ENCODE measurements around the gene MUC2. TPM values are rescaled to one million over a fixed set of nuclear protein-coding genes. Genes with fewer than 3 reads are reported as not detected.

The MUC2 gene
- total and polyA plus RNA-seq, 2 of the 4 experiments (the other 2 are of a cell fraction) = not detected

- Histone ChIP-seq H4K5ac (ENCODE audit: low read depth, low read length) (no peak overlapping the region), H2BK15ac (ENCODE audit: low read depth, low read length) (no peak overlapping the region), H3K4me2 (ENCODE audit: low read depth, low read length) (0 out of 2 replicates have a peak overlapping the region, but pooled peaks have one; percentile 6), H3K4me3 (ENCODE audit: insufficient read depth, low read depth, low read length) (no peak overlapping the region), H3K9me3 (ENCODE audit: control insufficient read depth, insufficient read depth, low read length) (no peaks in the 10 kb centered on the region), H3K4me1 (ENCODE audit: control insufficient read depth, insufficient read depth, low read length) (peaks cover 12% of the 10 kb centered on the region), H3K14ac (replicated peaks; ENCODE audit: low read depth, low read length) (no peak overlapping the region), H2BK120ac (ENCODE audit: low read depth, low read length) (no peak overlapping the region), H3K27me3 (ENCODE audit: control insufficient read depth, insufficient read depth, low read length) (peaks cover 3% of the 10 kb centered on the region; the same call in 1 of the 2 replicates), H2AK9ac (replicated peaks; ENCODE audit: low read depth, low read length, poor library complexity) (no peak overlapping the region), H3K36me3 (ENCODE audit: control insufficient read depth, insufficient read depth, low read length) (no peaks in the 10 kb centered on the region), H2AFZ (replicated peaks; ENCODE audit: low read length, poor library complexity) (peak overlapping the region; percentile 63), H2AK5ac (ENCODE audit: low read depth, low read length) (0 out of 2 replicates have a peak overlapping the region, but pooled peaks have one; percentile 26), H3K9ac (ENCODE audit: low read depth, low read length) (no peak overlapping the region), H4K20me1 (ENCODE audit: insufficient read depth, low read length) (no peaks in the 10 kb centered on the region), H3K4ac (ENCODE audit: low read depth, low read length) (no peak overlapping the region), H4K8ac (ENCODE audit: low read depth in 2 of 2, low read length in 2 of 2) (no peak overlapping the region), H2BK20ac (ENCODE audit: low read depth, low read length) (no peak overlapping the region), H3K79me1 (ENCODE audit: low read depth in 1 of 2, low read length in 2 of 2) (no peaks in the 10 kb centered on the region), H3K23ac (ENCODE audit: low read depth, low read length) (no peak overlapping the region), H4K91ac (ENCODE audit: insufficient read depth, low read depth, low read length) (no peak overlapping the region), H3K27ac (ENCODE audit: insufficient read depth, low read length) (peak overlapping the region; percentile 4; the same call in 1 of the 2 replicates), H3K9me1 (ENCODE audit: insufficient read depth, low read length) (no peaks in the 10 kb centered on the region), H3K56ac (ENCODE audit: extremely low read depth, insufficient read depth, low read length) (no peak overlapping the region), H3K18ac (ENCODE audit: low read depth, low read length) (no peak overlapping the region; the same call in 1 of the 2 replicates), H2BK5ac (ENCODE audit: low read depth, low read length, poor library complexity, severe bottlenecking) (no peak overlapping the region)
- ATAC-seq (ENCODE audit: low read depth) (no peak; the same call in 1 of the 2 replicates), DNase-seq (no peak)
- intact Hi-C loops (cut with micrococcal nuclease) (loop anchor here (10.0 kb wide), 1 partner anchor 211 kb away; the partner anchor contains the start of genes POLR2L and TSPAN4), dilution Hi-C loops (cut with HindIII; ENCODE audit: low sequenced_read_pairs, unreplicated experiment) (no loop called here), in situ Hi-C loops (cut with MboI; ENCODE audit: low sequenced_read_pairs) (no loop called here)
- 65% methylated on average over 19 of the region's 46 CpGs; no CpG with 5 or more reads in 1 of the 2 experiments for WGBS, 2 experiments (ENCODE audit: extremely low coverage in 2 of 2, insufficient read length in 1 of 2)
- CTCF ChIA-PET = no interaction called here
- POLR2A ChIA-PET (ENCODE audit: unreplicated experiment) = no interaction called here
- TF ChIP-seq USF2 (IDR thresholded peaks at IDR 0.05; ENCODE audit: low read depth, low read length) (no peak), RCOR1 (IDR thresholded peaks at IDR 0.05; ENCODE audit: insufficient replicate concordance, low read length) (no peak), BHLHE40 (IDR thresholded peaks at IDR 0.05; ENCODE audit: low read depth, low read length) (no peak), MAZ (IDR thresholded peaks at IDR 0.05; ENCODE audit: borderline replicate concordance, low read depth, low read length) (no peak), POLR2A (IDR thresholded peaks at IDR 0.05; ENCODE audit: low read depth, low read length) (no peak), ELK1 (IDR thresholded peaks at IDR 0.05; ENCODE audit: borderline replicate concordance, low read depth, low read length) (no peak), CTCF (conservative IDR thresholded peaks at IDR 0.05; ENCODE audit: low read depth, low read length) (no peak), SMC3 (IDR thresholded peaks at IDR 0.05; ENCODE audit: low read depth, low read length) (no peak)
- no TSS peak for BruUV-seq (replicated peaks)
Observed at GRCh38 chr11:1055990-1056771, 18.5 kb upstream of the MUC2 start.

Data from IMR-90 (cell line).